Measurements from ENCODE around the gene SCNN1A. TPM values are rescaled to one million over a fixed set of nuclear protein-coding genes. Genes with fewer than 3 reads are reported as not detected.

The SCNN1A gene
- total RNA-seq, 1 experiment from 2014 or later: 2.9 TPM

- no peaks in the 10 kb centered on the region for H4K20me1 ChIP-seq (ENCODE audit: low read length)
- BruUV-seq (replicated peaks): no TSS peak
Observed at GRCh38 chr12:6399884-6400644, 24.7 kb upstream of the SCNN1A start.

GRCh38 chr12:6396031-6396430 is 20.7 kb upstream of the SCNN1A start:
- no peak overlapping the region for H3K9ac ChIP-seq (ENCODE audit: low read length)
- H3F3A ChIP-seq (ENCODE audit: low read length, unreplicated experiment): no peaks in the 10 kb centered on the region
- BruUV-seq (replicated peaks): no TSS peak
- intact Hi-C loops (cut with micrococcal nuclease): no loop called here
- no peaks in the 10 kb centered on the region for H3K27me3 ChIP-seq (ENCODE audit: low read length)
- no peaks in the 10 kb centered on the region for H3K9me2 ChIP-seq (replicated peaks; ENCODE audit: low read length)
- H3K4me2 ChIP-seq (ENCODE audit: low read length): no peak overlapping the region
- no peak overlapping the region for H3K4me3 ChIP-seq (ENCODE audit: low read length)
- H2AFZ ChIP-seq (ENCODE audit: low read length): no peak overlapping the region
- H3K79me2 ChIP-seq (ENCODE audit: low read length): no peaks in the 10 kb centered on the region
- H3K27ac ChIP-seq (ENCODE audit: low read length): no peak overlapping the region
- ChIA-PET CTCF (no interaction called here), POLR2A (ENCODE audit: unreplicated experiment) (no interaction called here)
- TF ChIP-seq EZH2phosphoT487 (IDR thresholded peaks at IDR 0.05; ENCODE audit: borderline replicate concordance, low read length): no peak
- no peak for TF ChIP-seq EZH2 (IDR thresholded peaks at IDR 0.05; ENCODE audit: low read length, unreplicated experiment)
- TF ChIP-seq CTCF (conservative IDR thresholded peaks at IDR 0.05; ENCODE audit: low read depth, low read length): no peak
- ATAC-seq: no peak
- H3K9me3 ChIP-seq (ENCODE audit: low read length): no peaks in the 10 kb centered on the region
- no peak for DNase-seq
- no peaks in the 10 kb centered on the region for H3K4me1 ChIP-seq (ENCODE audit: insufficient read depth, low read length)
- no peaks in the 10 kb centered on the region for H4K20me1 ChIP-seq (ENCODE audit: low read length)
- H3K36me3 ChIP-seq (ENCODE audit: low read depth, low read length): peaks cover 9% of the 10 kb centered on the region; the same call in 1 of the 2 replicates

More at GRCh38 chr12:6399884-6400644, 24.7 kb upstream of the SCNN1A start:
- Histone ChIP-seq H3F3A (ENCODE audit: low read length, unreplicated experiment) (no peaks in the 10 kb centered on the region), H3K27ac (ENCODE audit: low read length) (no peak overlapping the region), H3K4me3 (ENCODE audit: low read length) (no peak overlapping the region), H3K79me2 (ENCODE audit: low read length) (no peaks in the 10 kb centered on the region), H3K9ac (ENCODE audit: low read length) (no peak overlapping the region), H3K9me3 (ENCODE audit: low read length) (no peaks in the 10 kb centered on the region), H3K9me2 (replicated peaks; ENCODE audit: low read length) (no peaks in the 10 kb centered on the region), H3K4me2 (ENCODE audit: low read length) (no peak overlapping the region), H3K36me3 (ENCODE audit: low read depth, low read length) (no peaks in the 10 kb centered on the region), H3K4me1 (ENCODE audit: insufficient read depth, low read length) (no peaks in the 10 kb centered on the region), H3K27me3 (ENCODE audit: low read length) (no peaks in the 10 kb centered on the region), H2AFZ (ENCODE audit: low read length) (no peak overlapping the region)
- DNase-seq (no peak), ATAC-seq (peak; percentile 56)
- CTCF ChIA-PET: no interaction called here
- intact Hi-C loops (cut with micrococcal nuclease): no loop called here
- POLR2A ChIA-PET (ENCODE audit: unreplicated experiment): no interaction called here
- no peak for TF ChIP-seq EZH2 (IDR thresholded peaks at IDR 0.05; ENCODE audit: low read length, unreplicated experiment)

- ChIA-PET POLR2A (ENCODE audit: unreplicated experiment) (no interaction called here), CTCF (no interaction called here)
- ATAC-seq: no peak
- Histone ChIP-seq H3K4me1 (ENCODE audit: insufficient read depth, low read length) (no peaks in the 10 kb centered on the region), H3K27me3 (ENCODE audit: low read length) (no peaks in the 10 kb centered on the region), H3K36me3 (ENCODE audit: low read depth, low read length) (peaks cover 9% of the 10 kb centered on the region), H3K27ac (ENCODE audit: low read length) (no peak overlapping the region), H3K4me2 (ENCODE audit: low read length) (no peak overlapping the region), H3K4me3 (ENCODE audit: low read length) (no peak overlapping the region), H3K9me3 (ENCODE audit: low read length) (no peaks in the 10 kb centered on the region), H3F3A (ENCODE audit: low read length, unreplicated experiment) (no peaks in the 10 kb centered on the region), H4K20me1 (ENCODE audit: low read length) (no peaks in the 10 kb centered on the region), H2AFZ (ENCODE audit: low read length) (no peak overlapping the region), H3K79me2 (ENCODE audit: low read length) (no peaks in the 10 kb centered on the region), H3K9me2 (replicated peaks; ENCODE audit: low read length) (no peaks in the 10 kb centered on the region), H3K9ac (ENCODE audit: low read length) (no peak overlapping the region)
- TF ChIP-seq EZH2 (IDR thresholded peaks at IDR 0.05; ENCODE audit: low read length, unreplicated experiment) (no peak), CTCF (conservative IDR thresholded peaks at IDR 0.05; ENCODE audit: low read depth, low read length) (no peak), EZH2phosphoT487 (IDR thresholded peaks at IDR 0.05; ENCODE audit: borderline replicate concordance, low read length) (no peak)
- BruUV-seq (replicated peaks): no TSS peak
- intact Hi-C loops (cut with micrococcal nuclease): no loop called here
- no peak for DNase-seq
Observed at GRCh38 chr12:6394398-6394797, 19.0 kb upstream of the SCNN1A start.

All from PC-3 (cell line).